Activated CD4-positive, CD25-positive, alpha-beta regulatory T cell treated with anti-CD3 and anti-CD28 coated beads, Interleukin-2, amount 50 U/mL, for 24 hours (primary cell): ENCODE data around the gene GJE1.

ENCODE experiments used
- ATAC-seq, 2 donors: fragments of 150-1000 bp; cut with Tn5 transposase; one replicate each; pipeline ENCODE4 v1.10.0; 2021; ENCODE audit warnings: mild to moderate bottlenecking in 1 of 2, moderate library complexity in 1 of 2

GJE1 gene

GRCh38 chr6:142167071-142167470 is 34.3 kb downstream of the GJE1 start:
- no peak for ATAC-seq

- no peak for ATAC-seq
Observed at GRCh38 chr6:142167486-142167885, 34.8 kb downstream of the GJE1 start.

GRCh38 chr6:142171351-142171750 is 38.6 kb downstream of the GJE1 start:
- no peak for ATAC-seq

GRCh38 chr6:142172758-142173157 is 40.0 kb downstream of the GJE1 start:
- ATAC-seq, result no peak

- no peak for ATAC-seq
Observed at GRCh38 chr6:142173980-142174379, 41.3 kb downstream of the GJE1 start.

GRCh38 chr6:142174703-142175102 is 42.0 kb downstream of the GJE1 start:
- ATAC-seq, result no peak

GRCh38 chr6:142178129-142178528 is 45.4 kb downstream of the GJE1 start:
- no peak for ATAC-seq

- no peak for ATAC-seq
Observed at GRCh38 chr6:142182004-142182403, 49.3 kb downstream of the GJE1 start.

- no peak for ATAC-seq
Observed at GRCh38 chr6:142183351-142183750, 50.6 kb downstream of the GJE1 start.

GRCh38 chr6:142184307-142184706 is 51.6 kb downstream of the GJE1 start:
- ATAC-seq, result no peak
